ENCODE results near the gene DMD. TPM values are rescaled to one million over a fixed set of nuclear protein-coding genes. Genes with fewer than 3 reads are reported as not detected.

The DMD gene
- polyA plus RNA-seq, 1 donor from 2014 or later = 21.6 TPM

DNA sequence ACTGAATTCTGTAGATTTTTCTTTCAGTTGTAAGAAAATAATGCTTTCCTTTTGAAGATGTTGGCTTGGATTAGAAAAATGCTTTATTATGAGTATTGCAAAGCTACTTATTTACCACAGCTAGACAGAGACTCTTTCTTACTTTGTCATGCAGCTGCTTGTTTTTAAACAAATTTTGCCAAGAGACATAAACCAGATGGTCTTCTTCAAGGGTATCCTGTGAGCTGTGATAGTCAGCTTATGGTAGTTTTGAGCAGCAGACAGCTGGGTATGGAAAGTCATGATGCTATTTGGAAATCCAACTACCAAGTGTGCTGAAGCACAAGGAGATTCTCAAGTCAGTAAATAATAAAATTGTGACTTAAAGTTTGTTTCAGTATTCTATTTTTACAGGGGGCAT, 941.5 kb downstream of the DMD start (continued):
- TF ChIP-seq RAD21 (conservative IDR thresholded peaks at IDR 0.05) (no peak), EP300 (conservative IDR thresholded peaks at IDR 0.05; ENCODE audit: poor library complexity, severe bottlenecking) (no peak)

GRCh38 chrX:32268207-32268606, 943.1 kb downstream of the DMD start:
- H3K9ac ChIP-seq (ENCODE audit: low read length) = no peak overlapping the region
- H3K27me3 ChIP-seq (ENCODE audit: insufficient read depth, low read depth, low read length) = no peaks in the 10 kb centered on the region
- no peaks in the 10 kb centered on the region for H3K9me2 ChIP-seq (ENCODE audit: insufficient read depth, low read length)
- H3K4me2 ChIP-seq (ENCODE audit: low read length) = no peak overlapping the region
- H3K4me3 ChIP-seq (ENCODE audit: low read length) = no peak overlapping the region
- H3F3A ChIP-seq (ENCODE audit: insufficient read depth, low read length, poor library complexity, severe bottlenecking) = no peaks in the 10 kb centered on the region
- H3K27ac ChIP-seq (ENCODE audit: low read length) = no peak overlapping the region
- no peaks in the 10 kb centered on the region for H3K79me2 ChIP-seq (replicated peaks; ENCODE audit: insufficient read depth, low read length)
- no peaks in the 10 kb centered on the region for H4K20me1 ChIP-seq (ENCODE audit: insufficient read depth)
- H2AFZ ChIP-seq (ENCODE audit: low read depth, low read length) = no peak overlapping the region
- H3K36me3 ChIP-seq (ENCODE audit: insufficient read depth, low read length) = no peaks in the 10 kb centered on the region
- TF ChIP-seq MXI1 (conservative IDR thresholded peaks at IDR 0.05; ENCODE audit: poor library complexity, severe bottlenecking) (no peak), SMC3 (conservative IDR thresholded peaks at IDR 0.05; ENCODE audit: poor library complexity) (no peak), POLR2AphosphoS5 (IDR thresholded peaks at IDR 0.05) (no peak), TAF1 (IDR thresholded peaks at IDR 0.05; ENCODE audit: low read depth) (no peak), EZH2 (IDR thresholded peaks at IDR 0.05; ENCODE audit: borderline replicate concordance, insufficient read depth, low read length, poor library complexity, severe bottlenecking) (no peak), RAD21 (conservative IDR thresholded peaks at IDR 0.05) (no peak), EP300 (conservative IDR thresholded peaks at IDR 0.05; ENCODE audit: poor library complexity, severe bottlenecking) (no peak)
- TF ChIP-seq, protein P1, sequence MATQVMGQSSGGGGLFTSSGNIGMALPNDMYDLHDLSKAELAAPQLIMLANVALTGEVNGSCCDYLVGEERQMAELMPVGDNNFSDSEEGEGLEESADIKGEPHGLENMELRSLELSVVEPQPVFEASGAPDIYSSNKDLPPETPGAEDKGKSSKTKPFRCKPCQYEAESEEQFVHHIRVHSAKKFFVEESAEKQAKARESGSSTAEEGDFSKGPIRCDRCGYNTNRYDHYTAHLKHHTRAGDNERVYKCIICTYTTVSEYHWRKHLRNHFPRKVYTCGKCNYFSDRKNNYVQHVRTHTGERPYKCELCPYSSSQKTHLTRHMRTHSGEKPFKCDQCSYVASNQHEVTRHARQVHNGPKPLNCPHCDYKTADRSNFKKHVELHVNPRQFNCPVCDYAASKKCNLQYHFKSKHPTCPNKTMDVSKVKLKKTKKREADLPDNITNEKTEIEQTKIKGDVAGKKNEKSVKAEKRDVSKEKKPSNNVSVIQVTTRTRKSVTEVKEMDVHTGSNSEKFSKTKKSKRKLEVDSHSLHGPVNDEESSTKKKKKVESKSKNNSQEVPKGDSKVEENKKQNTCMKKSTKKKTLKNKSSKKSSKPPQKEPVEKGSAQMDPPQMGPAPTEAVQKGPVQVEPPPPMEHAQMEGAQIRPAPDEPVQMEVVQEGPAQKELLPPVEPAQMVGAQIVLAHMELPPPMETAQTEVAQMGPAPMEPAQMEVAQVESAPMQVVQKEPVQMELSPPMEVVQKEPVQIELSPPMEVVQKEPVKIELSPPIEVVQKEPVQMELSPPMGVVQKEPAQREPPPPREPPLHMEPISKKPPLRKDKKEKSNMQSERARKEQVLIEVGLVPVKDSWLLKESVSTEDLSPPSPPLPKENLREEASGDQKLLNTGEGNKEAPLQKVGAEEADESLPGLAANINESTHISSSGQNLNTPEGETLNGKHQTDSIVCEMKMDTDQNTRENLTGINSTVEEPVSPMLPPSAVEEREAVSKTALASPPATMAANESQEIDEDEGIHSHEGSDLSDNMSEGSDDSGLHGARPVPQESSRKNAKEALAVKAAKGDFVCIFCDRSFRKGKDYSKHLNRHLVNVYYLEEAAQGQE (IDR thresholded peaks at IDR 0.05; ENCODE audit: borderline replicate concordance) = no peak
- TF ChIP-seq, protein P2, sequence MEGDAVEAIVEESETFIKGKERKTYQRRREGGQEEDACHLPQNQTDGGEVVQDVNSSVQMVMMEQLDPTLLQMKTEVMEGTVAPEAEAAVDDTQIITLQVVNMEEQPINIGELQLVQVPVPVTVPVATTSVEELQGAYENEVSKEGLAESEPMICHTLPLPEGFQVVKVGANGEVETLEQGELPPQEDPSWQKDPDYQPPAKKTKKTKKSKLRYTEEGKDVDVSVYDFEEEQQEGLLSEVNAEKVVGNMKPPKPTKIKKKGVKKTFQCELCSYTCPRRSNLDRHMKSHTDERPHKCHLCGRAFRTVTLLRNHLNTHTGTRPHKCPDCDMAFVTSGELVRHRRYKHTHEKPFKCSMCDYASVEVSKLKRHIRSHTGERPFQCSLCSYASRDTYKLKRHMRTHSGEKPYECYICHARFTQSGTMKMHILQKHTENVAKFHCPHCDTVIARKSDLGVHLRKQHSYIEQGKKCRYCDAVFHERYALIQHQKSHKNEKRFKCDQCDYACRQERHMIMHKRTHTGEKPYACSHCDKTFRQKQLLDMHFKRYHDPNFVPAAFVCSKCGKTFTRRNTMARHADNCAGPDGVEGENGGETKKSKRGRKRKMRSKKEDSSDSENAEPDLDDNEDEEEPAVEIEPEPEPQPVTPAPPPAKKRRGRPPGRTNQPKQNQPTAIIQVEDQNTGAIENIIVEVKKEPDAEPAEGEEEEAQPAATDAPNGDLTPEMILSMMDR (IDR thresholded peaks at IDR 0.05; ENCODE audit: poor library complexity, severe bottlenecking) = no peak
- H3K9me3 ChIP-seq (ENCODE audit: low read length) = no peaks in the 10 kb centered on the region

DNA sequence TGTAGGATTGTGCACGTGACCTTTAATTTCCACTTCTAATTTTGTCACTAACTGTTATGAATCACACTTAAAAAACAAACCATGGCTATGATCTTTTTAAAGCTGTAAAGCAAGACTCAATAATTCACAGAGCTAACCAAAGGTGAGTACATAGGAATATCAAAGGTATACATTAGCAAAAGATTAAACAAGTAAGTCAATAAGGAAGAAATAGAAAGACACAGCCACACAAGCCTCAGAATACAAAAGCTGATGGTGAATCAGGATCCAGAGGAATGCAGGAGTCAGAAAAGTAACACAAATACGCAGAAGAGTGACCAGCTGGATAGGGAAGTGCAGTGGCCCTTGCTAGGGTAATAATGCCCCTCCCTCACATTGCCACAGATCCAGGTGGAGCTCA, 943.6 kb downstream of the DMD start:
- H3K9ac ChIP-seq (ENCODE audit: low read length) = no peak overlapping the region
- H3K4me2 ChIP-seq (ENCODE audit: low read length) = no peak overlapping the region
- no peaks in the 10 kb centered on the region for H3F3A ChIP-seq (ENCODE audit: insufficient read depth, low read length, poor library complexity, severe bottlenecking)
- no peaks in the 10 kb centered on the region for H3K27me3 ChIP-seq (ENCODE audit: insufficient read depth, low read depth, low read length)
- H3K9me3 ChIP-seq (ENCODE audit: low read length) = no peaks in the 10 kb centered on the region
- no peaks in the 10 kb centered on the region for H3K36me3 ChIP-seq (ENCODE audit: insufficient read depth, low read length)
- H3K4me3 ChIP-seq (ENCODE audit: low read length) = no peak overlapping the region
- no peak for TF ChIP-seq MXI1 (conservative IDR thresholded peaks at IDR 0.05; ENCODE audit: poor library complexity, severe bottlenecking)
- TF ChIP-seq EZH2 (IDR thresholded peaks at IDR 0.05; ENCODE audit: borderline replicate concordance, insufficient read depth, low read length, poor library complexity, severe bottlenecking) = no peak
- no peak for TF ChIP-seq POLR2AphosphoS5 (IDR thresholded peaks at IDR 0.05)
- no peak for TF ChIP-seq SMC3 (conservative IDR thresholded peaks at IDR 0.05; ENCODE audit: poor library complexity)
- TF ChIP-seq, protein P2 (IDR thresholded peaks at IDR 0.05; ENCODE audit: poor library complexity, severe bottlenecking) = no peak
- TF ChIP-seq, protein P1 (IDR thresholded peaks at IDR 0.05; ENCODE audit: borderline replicate concordance) = no peak
- TF ChIP-seq TAF1 (IDR thresholded peaks at IDR 0.05; ENCODE audit: low read depth) = no peak
- TF ChIP-seq RAD21 (conservative IDR thresholded peaks at IDR 0.05) = no peak
- no peak for TF ChIP-seq EP300 (conservative IDR thresholded peaks at IDR 0.05; ENCODE audit: poor library complexity, severe bottlenecking)
- H4K20me1 ChIP-seq (ENCODE audit: insufficient read depth) = no peaks in the 10 kb centered on the region
- H3K9me2 ChIP-seq (ENCODE audit: insufficient read depth, low read length) = no peaks in the 10 kb centered on the region
- H2AFZ ChIP-seq (ENCODE audit: low read depth, low read length) = no peak overlapping the region
- no peaks in the 10 kb centered on the region for H3K79me2 ChIP-seq (replicated peaks; ENCODE audit: insufficient read depth, low read length)
- no peak overlapping the region for H3K27ac ChIP-seq (ENCODE audit: low read length)
